Stimulated activated CD8-positive, alpha-beta memory T cell treated with anti-CD3 and anti-CD28 coated beads, Interleukin-4, amount 100 ng/mL, for 4 hours (primary cell): Measurements from ENCODE around the gene MYO15A.
"Not testable (repeated sequence)": the region's sequence is repeated elsewhere in the genome, so short reads cannot be mapped to it uniquely, and the experiment has no call there.

Experiments
- DNase-seq, 2 donors: peaks; one replicate each; pipeline ENCODE4 v3.0.0-alpha.2; 2020; ENCODE audit warnings: low read depth in 2 of 2, low spot score in 1 of 2

The MYO15A gene

GRCh38 chr17:18216906-18217305 lies 108.3 kb downstream of the MYO15A start:
- not testable (repeated sequence) for DNase-seq

- DNase-seq = peak; percentile 38 to 45
These were observed 109.0 kb downstream of the MYO15A start for GRCh38 chr17:18217412-18218015.

GRCh38 chr17:18218756-18219415 lies 110.3 kb downstream of the MYO15A start:
- no peak for DNase-seq

GRCh38 chr17:18224053-18224386 lies 115.5 kb downstream of the MYO15A start:
- DNase-seq = no peak

GRCh38 chr17:18224387-18225120 lies 116.0 kb downstream of the MYO15A start:
- DNase-seq = no peak

GRCh38 chr17:18225121-18225641 lies 116.6 kb downstream of the MYO15A start, which contains the start of gene LLGL1:
Gene LLGL1 (plus strand): TSS chr17:18225635. CDS start chr17:18225683, 48 bp downstream.
- DNase-seq = peak; percentile 89

GRCh38 chr17:18225642-18226283 lies 117.2 kb downstream of the MYO15A start:
- no peak for DNase-seq

- DNase-seq = no peak
These were observed 117.9 kb downstream of the MYO15A start for GRCh38 chr17:18226284-18226945.

GRCh38 chr17:18227635-18228034 lies 119.1 kb downstream of the MYO15A start:
- DNase-seq = no peak

GRCh38 chr17:18228176-18228682 lies 119.7 kb downstream of the MYO15A start:
- DNase-seq = no peak

- no peak for DNase-seq
These were observed 120.7 kb downstream of the MYO15A start for GRCh38 chr17:18229254-18229653.
